ENCODE measurements around the gene RPS15. TPM values are rescaled to one million over a fixed set of nuclear protein-coding genes. Genes with fewer than 3 reads are reported as not detected.

The RPS15 gene
- total and polyA plus RNA-seq, 4 donors = 574 to 2,993 (median 1,933) TPM

DNA sequence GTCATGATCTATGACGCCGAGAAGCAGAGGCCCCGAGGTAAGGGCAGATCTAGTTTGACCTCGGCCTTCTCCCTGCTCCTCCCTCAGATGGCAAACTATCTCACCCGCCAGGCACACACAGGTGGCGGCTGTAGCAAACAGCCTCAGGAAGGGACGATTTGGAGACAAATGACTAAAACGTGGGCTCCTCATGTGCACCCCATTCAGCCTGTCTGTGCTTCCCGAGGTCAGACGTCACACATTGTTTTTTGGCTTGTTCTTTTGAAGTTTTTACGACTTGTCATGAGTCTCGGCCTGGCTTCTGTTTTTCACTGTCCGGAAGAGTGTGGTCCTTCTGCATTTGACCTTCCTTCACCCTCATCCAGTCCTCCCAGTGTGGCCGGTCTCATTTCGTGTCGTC is 15.8 kb upstream of the RPS15 start:
- no peak overlapping the region for H3K4me3 ChIP-seq
- WGBS, 2 donors = 86 to 87% methylated on average over 16 of the region's 16 CpGs
- ATAC-seq (ENCODE audit: insufficient read depth, low FRiP score) (no peak), DNase-seq (no peak)
- TF ChIP-seq, protein P1, sequence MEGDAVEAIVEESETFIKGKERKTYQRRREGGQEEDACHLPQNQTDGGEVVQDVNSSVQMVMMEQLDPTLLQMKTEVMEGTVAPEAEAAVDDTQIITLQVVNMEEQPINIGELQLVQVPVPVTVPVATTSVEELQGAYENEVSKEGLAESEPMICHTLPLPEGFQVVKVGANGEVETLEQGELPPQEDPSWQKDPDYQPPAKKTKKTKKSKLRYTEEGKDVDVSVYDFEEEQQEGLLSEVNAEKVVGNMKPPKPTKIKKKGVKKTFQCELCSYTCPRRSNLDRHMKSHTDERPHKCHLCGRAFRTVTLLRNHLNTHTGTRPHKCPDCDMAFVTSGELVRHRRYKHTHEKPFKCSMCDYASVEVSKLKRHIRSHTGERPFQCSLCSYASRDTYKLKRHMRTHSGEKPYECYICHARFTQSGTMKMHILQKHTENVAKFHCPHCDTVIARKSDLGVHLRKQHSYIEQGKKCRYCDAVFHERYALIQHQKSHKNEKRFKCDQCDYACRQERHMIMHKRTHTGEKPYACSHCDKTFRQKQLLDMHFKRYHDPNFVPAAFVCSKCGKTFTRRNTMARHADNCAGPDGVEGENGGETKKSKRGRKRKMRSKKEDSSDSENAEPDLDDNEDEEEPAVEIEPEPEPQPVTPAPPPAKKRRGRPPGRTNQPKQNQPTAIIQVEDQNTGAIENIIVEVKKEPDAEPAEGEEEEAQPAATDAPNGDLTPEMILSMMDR (IDR thresholded peaks at IDR 0.05; ENCODE audit: control extremely low read depth, extremely low read depth) = no peak
- H3K36me3 ChIP-seq (ENCODE audit: control insufficient read depth in 4 of 4, insufficient read depth in 4 of 4, low read length in 4 of 4) = peaks cover 6 to 83% (median 29%) of the 10 kb centered on the region in 4 donors
- H3K4me1 ChIP-seq (ENCODE audit: control insufficient read depth in 5 of 5, insufficient read depth in 5 of 5, low read length in 5 of 5) = peaks cover under 1 to 9% (median 4%) of the 10 kb centered on the region in 5 donors
- no peaks in the 10 kb centered on the region for H3K9me3 ChIP-seq (ENCODE audit: control insufficient read depth in 4 of 4, insufficient read depth in 3 of 4, low read length in 3 of 4)
- H3K9ac ChIP-seq (ENCODE audit: insufficient read depth in 1 of 2, low read length in 2 of 2) = no peak overlapping the region
- no peaks in the 10 kb centered on the region for H3K27me3 ChIP-seq (ENCODE audit: control insufficient read depth in 3 of 3, insufficient read depth in 3 of 3, low read length in 2 of 3)
- no peak overlapping the region for H3K27ac ChIP-seq (ENCODE audit: low read depth in 1 of 2, low read length in 1 of 2)

- TF ChIP-seq, protein P1 (IDR thresholded peaks at IDR 0.05; ENCODE audit: control extremely low read depth, extremely low read depth) = no peak
- Histone ChIP-seq H3K9ac (ENCODE audit: insufficient read depth in 1 of 2, low read length in 2 of 2) (no peak overlapping the region), H3K27ac (ENCODE audit: low read depth in 1 of 2, low read length in 1 of 2) (no peak overlapping the region), H3K27me3 (ENCODE audit: control insufficient read depth in 3 of 3, insufficient read depth in 3 of 3, low read length in 2 of 3) (no peaks in the 10 kb centered on the region), H3K4me1 (ENCODE audit: control insufficient read depth in 5 of 5, insufficient read depth in 5 of 5, low read length in 5 of 5) (peaks cover 0 to 5% (median 0%) of the 10 kb centered on the region in 5 donors), H3K36me3 (ENCODE audit: control insufficient read depth in 4 of 4, insufficient read depth in 4 of 4, low read length in 4 of 4) (peaks cover 6 to 84% (median 29%) of the 10 kb centered on the region in 4 donors), H3K9me3 (ENCODE audit: control insufficient read depth in 4 of 4, insufficient read depth in 3 of 4, low read length in 3 of 4) (no peaks in the 10 kb centered on the region), H3K4me3 (no peak overlapping the region)
- WGBS, 2 donors = 90 to 93% methylated on average over 24 of the region's 24 CpGs
- ATAC-seq (ENCODE audit: insufficient read depth, low FRiP score) (no peak), DNase-seq (no peak)
Measured at GRCh38 chr19:1422943-1423342, 15.3 kb upstream of the RPS15 start.

DNA sequence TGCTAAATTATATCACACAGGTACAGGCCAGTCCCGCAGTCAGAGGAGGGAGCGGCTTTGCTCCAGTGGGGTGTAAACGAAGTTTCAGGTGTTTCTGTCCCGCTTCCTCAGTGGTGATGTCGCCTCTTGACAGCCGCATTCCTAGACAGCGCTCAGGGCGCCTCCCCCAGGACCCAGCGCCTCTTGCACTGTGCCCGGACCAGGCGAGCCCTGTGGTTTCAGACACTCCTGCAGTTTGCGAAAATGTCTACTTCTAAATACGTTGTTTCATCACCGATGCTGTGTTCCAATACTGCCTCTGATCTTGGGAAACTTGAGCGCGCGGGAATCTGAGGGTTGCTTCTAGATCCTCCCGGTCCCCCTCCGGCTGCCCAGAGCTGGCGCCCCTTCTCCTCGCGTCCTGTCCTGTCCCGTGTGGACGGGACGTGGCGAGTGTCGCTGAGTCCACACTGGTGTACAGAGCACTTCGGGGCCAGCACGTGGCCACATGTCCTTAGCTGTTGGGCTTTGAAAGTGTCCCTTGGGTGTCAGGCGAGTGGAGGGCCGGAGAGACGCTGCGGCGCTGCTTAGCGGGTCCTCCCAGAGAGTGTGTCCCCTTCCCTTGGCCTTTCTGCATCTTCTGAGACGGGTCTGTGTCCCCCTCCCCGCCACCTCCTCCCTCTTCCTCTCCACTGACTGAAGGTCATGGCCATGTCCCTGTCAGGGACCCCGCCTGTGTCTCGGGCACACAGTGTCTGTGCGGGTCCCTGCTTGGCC is 14.6 kb upstream of the RPS15 start:
- H3K27ac ChIP-seq (ENCODE audit: low read depth in 1 of 2, low read length in 1 of 2) = no peak overlapping the region
- no peak for ATAC-seq (ENCODE audit: insufficient read depth, low FRiP score)
- DNase-seq = no peak
- WGBS, 2 donors = 77 to 91% methylated on average over 40 of the region's 40 CpGs
- no peaks in the 10 kb centered on the region for H3K9me3 ChIP-seq (ENCODE audit: control insufficient read depth in 4 of 4, insufficient read depth in 3 of 4, low read length in 3 of 4)
- no peak overlapping the region for H3K4me3 ChIP-seq
- TF ChIP-seq, protein P1 (IDR thresholded peaks at IDR 0.05; ENCODE audit: control extremely low read depth, extremely low read depth) = no peak
- H3K9ac ChIP-seq (ENCODE audit: insufficient read depth in 1 of 2, low read length in 2 of 2) = no peak overlapping the region
- H3K36me3 ChIP-seq (ENCODE audit: control insufficient read depth in 4 of 4, insufficient read depth in 4 of 4, low read length in 4 of 4) = peaks cover 6 to 78% (median 30%) of the 10 kb centered on the region in 4 donors
- H3K4me1 ChIP-seq (ENCODE audit: control insufficient read depth in 5 of 5, insufficient read depth in 5 of 5, low read length in 5 of 5) = peaks cover 0 to 4% (median 0%) of the 10 kb centered on the region in 5 donors
- no peaks in the 10 kb centered on the region for H3K27me3 ChIP-seq (ENCODE audit: control insufficient read depth in 3 of 3, insufficient read depth in 3 of 3, low read length in 2 of 3)

Data from lung (tissue), 12 donors.